HG02938 (cell line): ENCODE results near the gene WDR5.

Source experiments
- ATAC-seq: cut with Tn5 transposase; IDR thresholded peaks from one replicate; pipeline ENCODE4 v1.9.1; 2021; ENCODE audit warnings: mild to moderate bottlenecking, moderate library complexity; ENCODE audit not compliant: unreplicated experiment

The WDR5 gene

DNA sequence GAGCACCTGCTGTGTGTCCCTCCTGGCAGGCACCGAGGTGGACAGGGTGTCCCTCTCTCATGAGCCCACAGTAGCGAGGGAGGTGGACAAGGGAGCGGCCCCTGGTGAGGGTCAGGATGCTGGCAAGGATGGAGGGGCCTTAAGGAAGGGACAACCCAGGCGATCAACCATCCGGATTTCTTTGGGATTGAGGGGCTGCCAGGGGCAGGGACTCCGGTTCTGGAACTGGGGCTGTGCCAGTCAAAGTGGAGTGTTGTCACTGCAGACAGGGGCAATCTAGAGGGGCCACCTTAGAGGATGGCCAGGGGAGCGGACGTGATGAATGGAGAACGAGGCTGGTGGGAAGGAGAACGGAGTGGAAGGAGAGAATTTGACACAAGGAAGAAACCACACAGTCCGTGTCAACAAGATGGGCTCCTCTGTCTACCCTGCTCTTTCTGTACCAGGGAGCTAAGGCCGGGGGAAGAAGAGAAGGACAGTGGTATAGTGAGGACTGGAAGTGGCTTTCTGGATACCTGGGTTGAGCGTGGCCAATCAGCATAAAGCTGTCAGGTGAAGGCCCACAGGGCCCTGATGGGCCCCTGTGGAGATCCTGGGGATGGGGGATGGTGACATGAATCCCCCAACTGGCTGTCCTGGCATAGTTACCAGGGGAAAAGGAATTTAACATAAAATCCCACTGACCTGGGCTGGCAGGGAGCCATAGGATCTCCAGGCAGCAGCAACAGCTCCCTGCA is 4.2 kb upstream of the WDR5 start:
- ATAC-seq: no peak

DNA sequence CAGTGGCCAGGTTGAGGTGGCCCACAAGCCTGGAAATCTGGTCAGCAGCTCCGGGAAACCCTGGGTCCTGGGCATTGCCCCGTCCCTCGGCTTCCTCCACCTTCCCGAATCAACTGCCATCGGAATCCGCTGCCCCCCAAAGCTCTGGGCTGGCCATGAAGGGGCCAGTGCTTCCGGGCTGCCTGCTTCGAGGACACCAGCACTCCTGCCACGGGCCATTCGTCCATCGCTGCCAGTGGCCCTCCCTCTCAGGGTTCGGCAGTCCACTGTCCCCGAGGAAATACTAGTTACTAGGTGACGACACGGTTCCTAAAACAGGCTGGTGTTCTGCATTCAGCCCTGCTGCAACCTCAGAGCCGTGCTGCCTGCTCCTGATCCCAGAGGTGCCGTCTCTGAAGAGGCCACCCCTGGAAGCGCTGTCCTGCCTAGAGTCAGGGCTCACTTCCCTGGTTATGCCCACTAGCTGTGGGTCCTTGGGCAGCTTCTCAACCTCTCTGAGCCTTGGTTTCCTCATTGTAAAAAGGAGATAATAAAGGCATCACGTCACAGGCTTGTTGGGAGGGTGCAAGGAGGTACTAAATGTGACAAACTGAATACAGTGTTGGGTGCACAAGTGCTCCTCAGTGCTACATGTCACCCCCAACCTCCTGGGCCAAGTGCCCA is 3.5 kb upstream of the WDR5 start:
- no peak for ATAC-seq

DNA sequence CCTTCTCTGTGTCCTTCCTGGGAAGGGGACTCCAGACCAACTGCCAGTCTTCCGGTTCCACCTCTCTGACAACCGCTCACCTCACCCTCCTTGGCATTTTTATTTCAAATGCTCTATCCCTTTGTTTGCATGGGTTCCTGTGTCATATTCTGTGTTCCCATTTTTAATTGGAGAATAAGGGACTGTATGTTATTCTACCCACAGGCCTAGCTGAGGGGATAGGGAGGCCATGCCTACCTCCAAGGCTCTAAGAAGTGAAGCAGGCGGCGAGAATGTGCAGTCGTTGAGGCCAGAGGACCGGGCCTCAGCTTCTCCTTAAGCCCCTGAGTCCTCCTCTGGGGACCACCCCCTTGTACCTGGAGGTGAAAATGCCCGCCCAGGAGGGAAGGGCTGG is 936 bp upstream of the WDR5 start:
- ATAC-seq: no peak

DNA sequence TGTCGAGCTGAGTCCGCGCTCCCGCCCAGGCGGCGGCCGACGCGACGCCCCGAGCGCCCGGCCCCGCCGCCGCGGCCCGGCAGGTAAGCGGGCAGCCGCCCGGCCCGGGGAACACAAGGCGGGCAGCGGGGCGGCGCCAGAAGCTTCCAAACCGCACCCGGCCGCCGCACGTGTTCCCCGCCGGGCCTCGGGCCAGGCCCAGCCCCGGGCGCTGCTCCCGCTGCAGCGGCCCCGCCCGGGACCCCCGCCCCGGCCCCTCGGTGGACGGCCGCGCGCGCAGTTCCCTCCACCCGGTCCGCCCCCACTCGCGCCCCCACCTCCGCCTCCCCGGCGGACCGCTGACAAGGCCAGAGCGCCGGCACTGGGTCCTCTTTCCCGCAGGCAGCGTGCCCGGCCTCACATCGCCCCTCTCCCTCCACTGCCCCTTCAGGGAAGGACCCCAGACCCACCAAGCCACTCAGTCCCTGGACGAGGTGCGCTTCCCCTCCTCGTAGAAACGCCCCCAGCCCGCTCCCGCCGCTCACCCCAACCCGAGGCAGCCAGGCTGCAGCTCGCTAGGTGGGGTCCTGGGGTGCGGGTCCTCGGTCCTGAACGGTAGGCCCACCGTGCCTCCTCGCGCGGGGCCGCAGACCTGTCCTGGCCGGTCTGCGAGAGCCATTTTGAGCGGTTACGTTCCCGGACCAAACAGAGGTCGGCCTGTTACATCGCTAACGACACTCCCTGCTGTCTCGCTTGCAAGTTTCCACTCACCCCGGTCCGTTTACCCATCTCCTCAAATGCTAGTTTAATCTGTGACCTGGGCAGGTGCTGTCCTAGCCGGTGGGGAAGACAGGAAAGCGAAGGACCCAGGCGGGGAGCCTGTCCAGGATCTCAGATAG is 475 bp downstream of the WDR5 start:
- ATAC-seq: no peak

DNA sequence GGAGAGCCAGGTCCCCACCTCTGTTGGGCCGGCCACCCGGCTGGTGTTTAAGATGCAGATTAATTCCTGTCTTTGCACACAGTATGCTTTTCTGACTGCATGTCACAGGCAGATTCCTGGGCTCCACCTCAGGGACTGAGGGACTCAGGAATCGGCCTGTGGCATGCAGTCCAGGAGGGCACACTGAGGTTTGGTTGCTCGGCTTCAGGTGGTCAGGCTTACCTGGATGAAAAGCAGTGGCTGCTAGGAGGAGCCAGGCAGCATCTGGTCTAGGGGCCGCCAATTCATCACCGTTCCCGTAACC is 1.1 kb downstream of the WDR5 start:
- no peak for ATAC-seq

DNA sequence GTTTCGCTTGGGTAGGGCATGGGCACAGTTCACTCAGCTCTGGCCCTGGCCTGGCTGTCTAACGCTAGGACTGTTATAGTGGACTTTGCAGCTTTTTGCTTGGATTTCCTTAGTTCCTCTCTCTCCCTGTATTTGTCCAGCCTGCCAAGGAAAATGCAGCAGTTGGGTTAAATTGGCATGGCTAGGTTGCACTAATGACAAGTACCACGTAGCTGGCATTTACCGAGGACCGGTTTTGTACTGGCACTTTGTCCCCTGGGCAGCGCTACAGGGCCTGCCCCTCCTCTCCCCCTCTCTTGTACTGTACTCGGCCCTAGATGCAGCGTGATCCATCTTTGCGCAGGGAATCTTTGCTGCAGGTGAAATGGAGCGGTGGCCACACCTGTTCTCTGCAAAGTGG is 2.4 kb downstream of the WDR5 start:
- no peak for ATAC-seq

DNA sequence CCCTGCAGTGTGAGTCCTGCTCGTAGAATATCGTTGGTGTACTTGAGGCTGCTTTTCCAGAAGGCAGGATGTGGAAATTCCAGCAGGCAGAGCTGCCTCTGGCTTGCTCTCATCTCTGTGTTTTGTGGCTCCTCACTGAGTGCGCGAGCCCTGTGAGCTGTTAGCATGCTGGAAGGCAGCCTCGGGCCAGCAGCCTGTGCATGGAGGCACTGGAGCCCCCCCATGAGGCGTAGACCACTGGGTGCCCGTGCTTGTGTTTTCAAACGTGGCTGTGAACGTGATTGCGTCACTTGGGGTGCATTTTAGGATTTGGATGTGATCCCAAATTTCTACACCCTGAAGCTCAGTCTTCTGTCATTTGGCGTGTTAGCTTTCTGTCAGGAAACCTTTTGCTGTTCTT is 3.2 kb downstream of the WDR5 start:
- ATAC-seq: no peak

DNA sequence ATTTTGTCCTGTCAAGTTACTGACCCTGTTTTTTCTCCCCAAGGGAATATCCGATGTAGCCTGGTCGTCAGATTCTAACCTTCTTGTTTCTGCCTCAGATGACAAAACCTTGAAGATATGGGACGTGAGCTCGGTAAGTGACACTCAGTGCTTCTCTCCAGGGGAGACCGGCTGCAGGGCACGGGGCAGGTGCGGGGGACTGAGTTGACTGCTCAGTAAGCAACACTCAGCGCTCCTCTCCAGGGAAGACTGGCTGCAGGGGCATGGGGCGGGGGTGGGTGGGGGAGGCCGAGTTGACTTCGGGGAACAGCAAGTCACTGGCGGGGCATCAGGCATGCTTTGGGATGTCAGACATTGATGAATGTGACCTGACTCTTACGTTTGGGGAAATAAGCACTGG is 6.0 kb downstream of the WDR5 start:
- no peak for ATAC-seq

DNA sequence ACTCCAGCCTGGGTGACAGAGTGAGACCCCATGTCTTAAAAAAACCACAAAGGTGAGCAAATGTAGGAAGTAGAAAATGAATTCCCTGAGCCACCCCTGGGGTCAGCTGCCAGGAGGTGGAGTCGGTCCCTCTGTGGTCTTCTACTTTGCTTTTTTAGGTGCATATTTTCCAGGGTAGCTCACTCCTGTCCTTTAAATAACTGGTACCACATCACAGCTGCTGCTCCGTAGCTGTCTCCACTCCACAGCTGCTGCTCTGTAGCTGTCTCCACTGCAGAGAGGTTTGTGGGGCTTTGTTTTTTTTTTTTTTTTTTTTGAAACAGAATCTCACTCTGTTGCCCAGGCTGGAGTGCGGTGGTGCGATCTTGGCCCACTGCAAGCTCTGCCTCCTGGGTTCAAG is 8.9 kb downstream of the WDR5 start:
- no peak for ATAC-seq

DNA sequence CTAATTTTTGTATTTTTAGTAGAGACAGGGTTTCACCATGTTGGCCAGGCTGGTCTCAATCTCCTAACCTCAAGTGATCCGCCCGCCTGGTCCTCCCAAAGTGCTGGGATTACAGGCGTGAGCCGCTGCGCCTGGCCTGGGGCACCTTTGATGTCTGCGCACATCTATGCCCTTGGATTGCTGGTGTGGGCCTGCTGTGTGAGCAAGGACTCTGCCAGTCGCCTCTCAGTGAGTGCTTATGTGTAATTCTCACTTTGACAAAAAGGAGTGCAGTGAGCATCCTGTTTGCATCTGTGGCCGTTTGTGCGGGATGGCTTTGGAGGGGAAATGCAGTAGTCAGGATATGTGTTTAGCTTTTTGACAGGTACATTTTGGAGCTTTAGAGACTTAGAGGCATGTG is 9.4 kb downstream of the WDR5 start:
- ATAC-seq: no peak

DNA sequence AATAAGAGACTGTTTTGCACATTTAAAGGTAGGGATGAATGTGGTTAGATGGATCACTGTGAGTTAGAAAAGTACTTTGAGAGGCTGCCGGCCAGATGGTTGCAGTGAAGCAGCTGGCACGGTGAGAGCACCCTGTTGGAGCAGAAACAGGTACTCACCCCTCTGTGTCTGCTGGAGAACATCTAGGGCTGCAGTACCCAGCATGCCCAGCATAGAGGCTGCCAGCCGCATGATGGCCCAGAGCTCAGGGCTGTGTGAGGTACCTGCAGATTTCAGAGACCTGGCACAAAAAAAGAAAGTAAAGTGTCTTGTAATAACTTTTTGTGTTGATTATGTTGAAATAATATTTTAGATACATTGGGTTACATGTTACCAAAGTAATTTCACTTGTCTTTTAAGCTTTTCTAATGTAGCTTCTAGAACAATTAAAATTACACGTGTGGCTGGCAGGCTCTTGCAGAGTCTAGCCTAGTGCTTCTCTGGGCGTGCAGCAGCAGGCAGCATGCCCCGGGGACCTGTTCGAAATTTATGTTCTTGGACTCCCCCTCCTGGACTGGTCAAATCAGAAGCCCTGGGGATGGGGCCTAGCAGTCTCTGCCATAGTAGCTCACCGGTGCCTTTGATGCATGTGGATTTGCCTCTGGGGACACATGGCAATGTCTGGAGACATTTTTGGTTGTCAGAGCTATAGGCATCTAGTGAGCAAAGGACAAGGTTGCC is 11.1 kb downstream of the WDR5 start:
- ATAC-seq: no peak

DNA sequence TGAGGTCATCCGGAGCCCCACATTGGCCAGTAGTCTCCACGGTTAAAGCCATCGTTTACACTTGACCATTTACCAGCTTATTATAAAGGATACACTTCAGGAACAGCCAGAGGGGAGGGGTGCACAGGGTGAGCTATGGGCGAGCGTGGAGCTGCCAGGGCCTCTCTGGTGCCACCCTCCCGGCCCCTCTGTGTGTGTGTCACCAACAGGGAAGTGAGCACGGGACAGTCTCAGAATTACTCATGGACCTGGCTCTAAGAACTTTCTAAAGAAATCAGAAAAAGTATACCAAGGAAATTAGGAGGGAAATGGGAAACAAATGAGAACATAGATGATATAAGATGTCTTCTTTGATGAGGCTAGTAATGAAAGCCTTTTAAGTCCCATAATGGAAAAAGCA is 13.5 kb downstream of the WDR5 start:
- no peak for ATAC-seq

DNA sequence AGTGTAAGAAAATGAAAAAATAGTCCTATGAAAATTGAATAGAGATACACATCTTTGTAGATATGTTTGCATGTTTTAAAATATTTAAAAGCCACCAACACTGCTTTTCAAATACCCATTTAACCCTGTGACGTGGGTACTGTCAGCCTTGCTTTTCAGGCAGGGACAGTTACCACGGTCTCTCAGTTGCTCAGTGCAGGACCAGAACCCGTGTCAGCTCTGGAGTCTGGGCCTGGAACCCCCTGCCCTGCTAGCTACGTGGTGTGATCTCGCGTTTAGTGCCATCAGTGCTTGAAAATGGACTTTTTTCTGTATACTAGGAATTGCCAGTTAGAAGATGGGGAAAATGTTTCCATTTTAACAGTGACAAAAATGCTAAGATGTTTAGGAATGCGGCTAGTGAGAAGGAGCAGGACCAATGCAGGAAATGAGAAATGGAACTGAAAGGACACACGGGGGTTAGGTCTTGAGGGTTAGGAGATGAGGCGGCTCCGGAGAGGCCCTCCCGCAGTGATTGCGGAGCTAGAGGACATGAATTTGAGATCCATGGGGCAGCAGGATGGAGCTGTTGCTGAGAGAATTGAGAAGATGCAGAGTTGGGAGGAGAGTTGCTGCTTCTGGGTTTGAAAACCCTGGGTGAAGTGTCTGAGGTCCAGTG is 14.8 kb downstream of the WDR5 start:
- no peak for ATAC-seq

DNA sequence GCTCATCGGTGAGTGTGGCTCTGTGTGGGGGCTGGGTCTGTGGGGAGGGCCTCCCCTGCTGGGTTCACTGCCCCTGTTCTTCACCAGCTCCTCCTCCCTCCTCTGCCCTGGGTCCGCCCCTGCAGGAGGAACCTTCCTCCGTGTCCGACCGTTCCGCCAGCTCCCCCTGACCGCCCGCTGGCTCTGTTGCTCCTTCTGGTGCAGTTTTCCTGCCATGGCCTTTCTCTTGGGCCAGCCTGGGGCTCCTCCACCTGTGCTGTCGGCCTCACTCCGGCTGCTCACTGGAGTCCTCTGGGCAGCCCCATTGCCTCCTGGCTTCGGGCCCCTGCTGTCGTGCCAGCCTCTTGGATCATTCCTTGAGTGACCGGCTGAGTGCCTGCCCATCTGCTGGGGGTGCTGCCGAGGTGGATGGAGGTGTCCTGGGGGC is 16.2 kb downstream of the WDR5 start:
- no peak for ATAC-seq

DNA sequence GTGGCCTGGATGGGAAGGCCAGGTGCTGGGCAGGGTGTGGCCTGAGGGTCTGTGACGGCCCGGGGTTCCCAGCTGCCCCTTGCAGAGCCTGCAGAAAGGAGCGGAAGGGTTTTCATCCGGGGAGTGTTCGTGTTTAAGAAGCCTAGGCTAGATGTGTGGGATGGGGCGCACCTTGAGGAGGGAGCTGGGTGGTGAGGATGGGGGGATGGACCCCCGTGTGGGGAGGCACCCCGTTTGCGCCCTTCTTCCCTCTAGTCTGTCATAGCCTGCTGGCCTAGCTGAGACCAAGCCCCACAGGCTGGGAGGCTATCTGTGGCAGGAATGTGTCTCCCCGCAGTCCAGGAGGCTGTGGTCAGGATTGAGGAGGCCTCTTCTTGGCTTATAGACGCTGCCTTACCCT is 16.6 kb downstream of the WDR5 start:
- ATAC-seq: no peak

DNA sequence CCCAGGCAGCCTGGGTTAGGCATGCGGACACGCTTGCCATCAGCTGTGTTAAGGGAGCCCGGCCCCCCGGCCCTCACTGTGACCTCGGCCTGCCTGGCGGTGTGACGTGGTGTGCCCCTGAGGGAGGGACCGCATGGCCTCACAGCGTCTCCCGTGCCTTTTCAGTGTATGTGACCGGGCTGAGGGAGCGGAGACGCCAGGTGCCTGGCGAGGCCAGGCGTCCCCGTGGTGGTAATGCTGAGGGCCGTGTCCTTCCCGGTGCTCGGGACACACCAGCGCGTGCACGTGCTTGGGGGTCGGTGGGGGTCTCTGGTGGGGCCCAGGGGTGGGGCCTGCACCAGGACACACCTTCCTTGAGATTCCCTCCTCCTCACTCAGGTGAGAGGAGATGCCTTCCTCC is 17.6 kb downstream of the WDR5 start:
- no peak for ATAC-seq

DNA sequence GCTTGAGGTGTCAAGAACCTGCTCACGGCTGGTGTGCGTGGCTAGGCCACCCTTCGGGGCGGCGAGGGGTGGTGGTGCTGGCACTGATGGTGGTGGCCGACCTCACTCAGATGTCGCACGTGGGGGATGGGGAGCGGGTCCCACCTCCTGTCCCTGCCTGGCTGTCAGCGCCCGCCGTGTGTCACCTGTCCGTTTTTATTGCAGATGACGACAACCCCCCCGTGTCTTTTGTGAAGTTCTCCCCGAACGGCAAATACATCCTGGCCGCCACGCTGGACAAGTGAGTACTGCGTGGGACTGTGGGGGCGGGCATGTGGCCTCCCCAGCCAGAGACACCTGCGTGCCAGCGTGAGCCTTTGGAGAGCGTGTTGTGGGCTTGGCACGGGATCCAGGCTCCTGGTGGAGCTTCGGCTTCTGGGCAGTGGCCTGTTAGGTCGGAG is 18.4 kb downstream of the WDR5 start:
- no peak for ATAC-seq

DNA sequence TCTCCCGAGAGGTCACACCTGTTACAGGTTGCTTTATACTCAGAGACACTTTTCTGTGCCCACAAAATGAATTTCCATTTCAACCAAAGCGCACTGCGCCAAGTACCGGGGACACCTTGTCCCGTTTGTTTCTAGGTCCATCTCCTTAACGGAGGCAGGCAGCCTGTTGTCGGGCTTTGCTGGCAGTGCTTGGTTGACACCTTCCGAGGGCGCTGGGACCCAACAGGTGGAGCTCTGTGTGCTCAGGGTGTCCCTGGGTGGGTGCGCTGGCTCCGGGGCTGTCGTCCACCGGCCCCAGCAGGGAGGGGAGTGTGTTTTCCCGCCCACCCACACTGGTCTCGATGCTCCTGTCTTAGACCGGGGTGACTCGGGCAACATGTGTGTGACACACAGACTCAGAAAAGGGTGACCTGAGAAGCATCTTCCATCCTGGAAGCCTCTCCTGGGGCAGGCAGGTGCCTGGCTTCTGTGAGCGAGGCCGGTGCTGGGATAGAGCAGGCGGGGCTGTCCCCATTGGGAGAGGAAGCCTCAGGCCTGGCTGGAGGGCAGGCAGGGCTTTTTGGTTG is 20.0 kb downstream of the WDR5 start:
- no peak for ATAC-seq

DNA sequence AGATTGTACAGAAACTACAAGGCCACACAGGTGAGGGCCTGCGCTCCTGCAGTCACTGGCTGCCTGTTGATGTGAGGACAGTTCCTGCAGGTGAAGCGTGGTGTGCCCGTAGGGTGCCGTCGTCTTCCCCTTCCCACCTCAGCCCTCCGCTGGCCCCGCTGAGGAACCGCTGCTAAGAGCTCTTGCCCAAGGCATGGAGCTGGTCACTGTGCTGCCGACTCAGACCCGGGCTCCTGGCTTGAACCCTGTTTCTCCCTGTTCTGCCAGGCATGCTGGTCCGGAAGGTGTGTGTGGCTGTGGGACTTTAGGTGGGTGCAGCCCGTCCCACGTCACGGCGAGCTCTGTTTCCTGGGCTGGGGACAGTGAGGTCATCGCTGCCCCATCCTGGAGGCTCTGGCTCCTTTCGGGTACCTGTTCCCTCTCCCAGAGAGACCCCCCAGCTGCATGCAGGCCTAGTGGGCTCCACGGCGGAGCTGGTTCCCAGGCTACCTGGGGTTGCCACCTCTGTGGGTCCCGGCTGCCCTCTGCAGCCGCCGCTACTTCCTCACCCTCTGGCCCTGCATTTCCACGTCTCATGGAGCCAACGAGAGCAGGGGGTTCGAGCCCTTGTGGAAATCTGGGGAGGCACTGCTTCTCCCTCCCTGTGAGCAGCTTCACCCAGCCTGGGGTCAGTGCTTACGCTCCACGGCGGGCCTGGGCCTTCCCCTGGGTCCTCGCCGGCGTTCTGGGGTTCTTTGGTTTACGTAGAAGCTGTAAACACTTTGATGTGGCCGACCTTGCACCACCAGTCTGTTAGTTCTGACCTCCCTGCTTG is 20.9 kb downstream of the WDR5 start:
- ATAC-seq: no peak
